ENCODE measurements around the gene TFPI. TPM values are rescaled to one million over a fixed set of nuclear protein-coding genes. Genes with fewer than 3 reads are reported as not detected.
A peak's percentile ranks its signal among the peaks of the same experiment; 100 is the strongest.

The TFPI gene
- total and polyA plus RNA-seq, 4 donors, result 72.9 to 131 (median 96.8) TPM

DNA sequence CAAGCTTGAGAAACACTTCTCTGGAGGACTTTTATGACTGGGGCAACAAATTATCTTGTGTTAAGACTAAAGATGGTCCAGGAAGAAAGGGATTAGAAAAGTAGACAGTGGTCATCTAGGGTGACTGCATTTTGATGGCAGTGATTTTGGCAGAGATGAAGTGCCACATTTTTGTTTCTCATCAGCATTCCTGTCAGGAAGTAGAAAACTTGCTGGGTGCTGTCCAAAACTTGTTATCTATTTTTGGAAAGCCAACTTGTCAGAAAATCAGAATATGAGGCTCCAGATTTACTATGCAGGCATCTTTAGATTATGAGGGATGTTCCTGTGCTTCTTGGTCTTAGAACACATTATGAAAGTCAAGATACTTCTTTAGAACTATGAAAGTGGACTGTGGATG lies 77.2 kb downstream of the TFPI start:
- no peaks in the 10 kb centered on the region for H3K9me3 ChIP-seq (ENCODE audit: control insufficient read depth, insufficient read depth, low read length)
- no peaks in the 10 kb centered on the region for H3K4me1 ChIP-seq (ENCODE audit: control insufficient read depth, insufficient read depth, low read length)
- no peaks in the 10 kb centered on the region for H3K36me3 ChIP-seq (ENCODE audit: control insufficient read depth, insufficient read depth, low read length)
- no peaks in the 10 kb centered on the region for H3K27me3 ChIP-seq (ENCODE audit: control insufficient read depth, insufficient read depth, low read length)
- H3K27ac ChIP-seq (ENCODE audit: low read depth, low read length), result no peak overlapping the region
- DNase-seq (ENCODE audit: low read depth in 4 of 6, low spot score in 6 of 6), result peak in 1 of 6 donors; percentile 53
- no peak overlapping the region for H3K4me3 ChIP-seq (ENCODE audit: low read depth, low read length)

DNA sequence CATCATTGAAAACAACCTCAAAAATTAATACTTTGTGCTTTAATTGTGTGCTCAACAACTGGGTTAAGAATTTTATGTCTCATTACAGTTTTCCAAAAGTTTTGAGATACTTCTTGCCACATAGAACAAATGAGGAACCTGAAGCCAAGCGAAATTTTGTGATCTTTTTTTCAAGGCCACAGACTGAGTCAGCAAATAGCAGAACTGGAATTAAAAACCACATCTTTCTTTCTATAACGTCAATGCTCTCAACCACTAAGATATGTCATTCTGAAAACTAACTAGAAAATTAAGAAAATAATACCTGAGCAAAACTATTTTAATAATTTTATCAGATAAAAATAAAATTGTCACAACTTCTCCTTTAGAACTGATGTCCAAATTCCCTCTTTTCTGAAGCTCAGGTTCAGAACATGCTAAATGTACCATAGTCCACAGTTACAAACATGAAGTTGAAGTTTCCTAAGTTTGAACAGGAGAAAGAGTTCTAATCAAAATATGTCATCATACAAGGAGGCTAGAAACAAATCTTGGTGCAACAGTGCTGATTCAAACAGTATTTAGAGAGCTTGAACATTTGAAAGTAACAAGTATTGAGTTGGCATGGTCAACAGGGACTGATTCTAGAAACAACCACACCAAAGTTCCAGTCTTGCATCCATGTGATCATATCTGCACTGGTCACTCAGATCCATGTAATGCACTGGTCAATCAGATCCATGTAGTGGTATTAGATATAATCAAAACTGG lies 78.6 kb downstream of the TFPI start:
- no peak overlapping the region for H3K27ac ChIP-seq (ENCODE audit: low read depth, low read length)
- no peaks in the 10 kb centered on the region for H3K4me1 ChIP-seq (ENCODE audit: control insufficient read depth, insufficient read depth, low read length)
- no peaks in the 10 kb centered on the region for H3K36me3 ChIP-seq (ENCODE audit: control insufficient read depth, insufficient read depth, low read length)
- no peak overlapping the region for H3K4me3 ChIP-seq (ENCODE audit: low read depth, low read length)
- no peaks in the 10 kb centered on the region for H3K9me3 ChIP-seq (ENCODE audit: control insufficient read depth, insufficient read depth, low read length)
- DNase-seq (ENCODE audit: low read depth in 4 of 6, low spot score in 6 of 6), result no peak
- 71% methylated on average over 1 of the region's 2 CpGs for WGBS (ENCODE audit: insufficient coverage)
- H3K27me3 ChIP-seq (ENCODE audit: control insufficient read depth, insufficient read depth, low read length), result no peaks in the 10 kb centered on the region

DNA sequence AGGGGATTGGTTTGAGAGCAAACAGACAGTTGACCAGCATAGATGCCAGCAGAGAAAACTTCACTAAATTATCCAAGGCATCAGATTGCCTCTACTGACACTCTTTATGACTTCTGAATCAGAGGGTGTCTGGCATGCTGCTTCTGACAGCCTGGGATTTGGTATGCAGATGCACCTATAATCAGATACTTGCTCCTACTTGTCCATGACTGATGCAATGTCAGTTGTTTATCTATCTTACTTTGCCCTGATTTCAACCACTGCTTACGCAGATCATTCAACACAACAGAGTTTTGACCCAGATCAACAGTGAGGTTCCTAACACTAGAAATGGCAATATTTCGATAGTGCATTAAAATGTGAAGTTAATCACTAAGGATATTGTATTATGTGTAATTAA lies 83.5 kb downstream of the TFPI start:
- WGBS (ENCODE audit: insufficient coverage), result no CpG with 5 or more reads among the region's 2 CpGs
- Histone ChIP-seq H3K4me3 (ENCODE audit: low read depth, low read length) (no peak overlapping the region), H3K4me1 (ENCODE audit: control insufficient read depth, insufficient read depth, low read length) (no peaks in the 10 kb centered on the region), H3K27ac (ENCODE audit: low read depth, low read length) (no peak overlapping the region), H3K27me3 (ENCODE audit: control insufficient read depth, insufficient read depth, low read length) (no peaks in the 10 kb centered on the region), H3K9me3 (ENCODE audit: control insufficient read depth, insufficient read depth, low read length) (no peaks in the 10 kb centered on the region), H3K36me3 (ENCODE audit: control insufficient read depth, insufficient read depth, low read length) (no peaks in the 10 kb centered on the region)
- no peak for DNase-seq (ENCODE audit: low read depth in 4 of 6, low spot score in 6 of 6)

DNA sequence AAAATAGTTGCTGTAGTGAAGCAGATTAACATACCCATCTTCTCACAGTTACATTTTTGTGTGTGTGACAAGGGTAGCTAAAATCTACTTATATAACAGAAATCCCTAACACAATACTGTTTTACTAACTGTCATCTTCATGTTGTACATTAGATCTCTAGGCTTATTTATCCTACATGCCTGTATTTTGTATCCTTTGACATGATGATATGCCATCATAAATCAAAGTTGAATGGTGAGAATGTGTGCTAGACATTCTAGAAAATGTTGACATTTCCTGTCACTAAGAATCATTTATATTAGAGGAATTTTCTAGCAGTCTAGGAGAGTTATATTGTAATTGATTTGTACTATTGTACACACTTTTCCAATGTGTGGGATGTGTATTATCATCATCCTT lies 84.7 kb downstream of the TFPI start:
- H3K4me1 ChIP-seq (ENCODE audit: control insufficient read depth, insufficient read depth, low read length), result no peaks in the 10 kb centered on the region
- H3K27ac ChIP-seq (ENCODE audit: low read depth, low read length), result no peak overlapping the region
- no peaks in the 10 kb centered on the region for H3K9me3 ChIP-seq (ENCODE audit: control insufficient read depth, insufficient read depth, low read length)
- no peaks in the 10 kb centered on the region for H3K36me3 ChIP-seq (ENCODE audit: control insufficient read depth, insufficient read depth, low read length)
- no peak for DNase-seq (ENCODE audit: low read depth in 4 of 6, low spot score in 6 of 6)
- no peaks in the 10 kb centered on the region for H3K27me3 ChIP-seq (ENCODE audit: control insufficient read depth, insufficient read depth, low read length)
- no peak overlapping the region for H3K4me3 ChIP-seq (ENCODE audit: low read depth, low read length)

DNA sequence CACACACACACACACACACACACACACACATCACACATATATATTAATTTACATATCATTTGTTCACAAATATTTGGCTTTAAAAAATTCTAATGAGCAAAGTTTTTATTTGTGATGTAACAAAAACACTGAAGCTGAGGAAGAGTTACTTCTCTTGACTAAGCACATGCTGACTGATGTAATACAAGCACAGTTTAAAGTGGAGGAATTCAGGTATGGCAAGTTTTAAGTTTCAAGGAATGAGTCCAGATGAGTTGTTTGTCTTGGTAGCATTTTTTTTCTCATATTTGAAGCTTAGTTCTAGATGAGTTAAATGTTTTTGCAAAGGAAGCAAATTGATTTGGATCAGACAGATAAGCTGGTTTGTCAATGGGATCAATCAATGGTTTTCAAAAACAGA lies 86.0 kb downstream of the TFPI start:
- Histone ChIP-seq H3K9me3 (ENCODE audit: control insufficient read depth, insufficient read depth, low read length) (no peaks in the 10 kb centered on the region), H3K4me1 (ENCODE audit: control insufficient read depth, insufficient read depth, low read length) (no peaks in the 10 kb centered on the region), H3K36me3 (ENCODE audit: control insufficient read depth, insufficient read depth, low read length) (no peaks in the 10 kb centered on the region), H3K27ac (ENCODE audit: low read depth, low read length) (no peak overlapping the region), H3K27me3 (ENCODE audit: control insufficient read depth, insufficient read depth, low read length) (no peaks in the 10 kb centered on the region), H3K4me3 (ENCODE audit: low read depth, low read length) (no peak overlapping the region)
- no peak for DNase-seq (ENCODE audit: low read depth in 4 of 6, low spot score in 6 of 6)

DNA sequence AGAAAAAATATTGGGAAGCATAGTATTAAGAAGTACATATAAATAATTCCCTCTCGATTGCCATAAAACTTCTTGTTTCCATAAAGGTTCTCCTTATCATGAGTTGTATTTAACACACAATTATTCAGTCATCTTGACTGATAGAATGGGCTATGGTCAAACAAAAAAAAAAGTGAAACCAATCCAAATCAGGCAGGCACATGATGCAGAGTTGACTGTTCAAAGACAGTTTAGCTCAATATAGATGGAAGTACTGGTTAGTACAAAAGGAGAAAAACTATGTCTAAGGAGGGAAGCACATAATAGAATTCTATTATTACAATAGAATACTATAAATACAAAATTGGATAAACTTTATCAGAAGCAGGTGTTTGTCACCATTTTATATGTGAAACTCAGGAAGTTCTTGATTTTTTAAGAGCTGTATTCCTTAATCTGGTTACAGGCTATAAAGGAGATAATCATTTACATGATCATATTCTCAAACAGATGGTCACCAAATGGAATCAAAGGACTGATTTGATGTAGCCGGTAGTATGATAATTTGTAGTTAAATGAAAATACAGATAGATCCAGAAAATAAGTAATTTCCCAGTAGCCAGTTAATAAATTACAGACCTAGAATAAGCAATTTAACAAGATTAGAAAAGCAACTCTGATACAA lies 88.0 kb downstream of the TFPI start:
- Histone ChIP-seq H3K4me3 (ENCODE audit: low read depth, low read length) (no peak overlapping the region), H3K27me3 (ENCODE audit: control insufficient read depth, insufficient read depth, low read length) (no peaks in the 10 kb centered on the region), H3K27ac (ENCODE audit: low read depth, low read length) (no peak overlapping the region), H3K9me3 (ENCODE audit: control insufficient read depth, insufficient read depth, low read length) (no peaks in the 10 kb centered on the region), H3K36me3 (ENCODE audit: control insufficient read depth, insufficient read depth, low read length) (no peaks in the 10 kb centered on the region), H3K4me1 (ENCODE audit: control insufficient read depth, insufficient read depth, low read length) (no peaks in the 10 kb centered on the region)
- no peak for DNase-seq (ENCODE audit: low read depth in 4 of 6, low spot score in 6 of 6)
- WGBS (ENCODE audit: insufficient coverage), result no CpG with 5 or more reads among the region's 2 CpGs

DNA sequence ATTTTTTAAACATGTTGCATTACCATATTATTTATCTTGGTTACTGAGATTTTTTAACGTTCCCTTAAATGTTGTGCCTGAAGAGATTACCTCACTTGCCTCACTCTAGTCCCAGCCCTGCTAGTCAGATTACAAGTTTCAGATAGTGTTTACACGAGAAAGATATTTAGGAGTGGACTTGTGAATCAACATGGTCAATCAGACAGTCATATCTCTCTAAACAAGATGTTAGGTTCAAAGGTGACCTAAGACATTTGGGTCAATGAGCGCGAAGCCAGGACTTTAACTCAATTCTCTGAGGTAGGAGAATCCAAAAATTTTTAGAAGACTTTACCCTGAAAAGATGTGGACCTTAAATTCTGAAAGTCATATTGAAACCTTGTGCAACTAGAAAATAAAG lies 91.4 kb downstream of the TFPI start:
- Histone ChIP-seq H3K9me3 (ENCODE audit: control insufficient read depth, insufficient read depth, low read length) (no peaks in the 10 kb centered on the region), H3K4me3 (ENCODE audit: low read depth, low read length) (no peak overlapping the region), H3K27ac (ENCODE audit: low read depth, low read length) (no peak overlapping the region), H3K27me3 (ENCODE audit: control insufficient read depth, insufficient read depth, low read length) (no peaks in the 10 kb centered on the region), H3K4me1 (ENCODE audit: control insufficient read depth, insufficient read depth, low read length) (no peaks in the 10 kb centered on the region), H3K36me3 (ENCODE audit: control insufficient read depth, insufficient read depth, low read length) (no peaks in the 10 kb centered on the region)
- DNase-seq (ENCODE audit: low read depth in 4 of 6, low spot score in 6 of 6), result no peak
- WGBS (ENCODE audit: insufficient coverage), result 50% methylated on average over 2 of the region's 4 CpGs

DNA sequence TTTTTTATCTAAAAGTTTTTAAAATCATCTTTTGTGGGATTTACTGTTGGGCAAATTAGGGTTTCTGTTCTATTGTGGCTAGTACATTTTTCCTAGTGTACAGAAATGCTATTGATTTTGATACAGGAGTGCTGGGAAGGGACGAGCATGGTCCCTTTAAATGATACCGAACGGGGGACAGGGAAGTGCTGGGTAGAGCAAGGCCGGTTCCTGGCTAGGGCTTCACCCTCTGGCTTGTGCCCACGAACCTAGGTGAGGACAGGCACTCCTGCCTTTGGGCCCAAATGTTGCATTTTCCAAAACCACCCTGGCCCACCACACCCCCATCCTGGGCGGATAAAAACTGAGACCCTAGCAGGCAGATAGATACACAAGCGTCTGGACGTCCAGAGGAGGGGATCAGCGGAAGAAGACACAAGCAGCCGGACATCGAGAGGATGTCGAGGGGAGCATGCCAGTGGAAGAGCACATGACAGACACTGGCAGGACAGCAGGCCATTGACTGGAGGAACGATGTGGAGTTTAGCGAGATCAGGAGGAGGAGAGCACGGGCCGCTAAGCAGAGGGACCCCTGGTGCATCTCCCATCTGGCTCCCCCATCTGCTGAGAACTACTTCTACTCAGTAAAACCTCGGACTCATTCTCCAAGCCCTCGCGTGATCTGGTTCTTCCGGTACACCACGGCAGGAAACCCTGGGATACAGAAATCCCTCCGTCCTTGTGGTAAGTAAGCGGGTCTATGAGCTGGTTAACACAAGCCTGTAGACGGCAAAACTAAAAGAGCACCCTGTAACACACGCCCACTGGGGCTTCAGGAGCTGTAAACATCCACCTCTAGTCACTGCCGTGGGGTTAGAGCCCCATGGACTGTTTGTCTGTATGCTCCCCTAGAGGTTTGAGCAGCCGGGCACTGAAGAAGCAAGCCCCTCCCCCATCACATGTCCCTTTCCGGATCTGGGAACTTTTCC lies 92.7 kb downstream of the TFPI start:
- peak in 1 of 6 donors; percentile 50 for DNase-seq (ENCODE audit: low read depth in 4 of 6, low spot score in 6 of 6)
- no peak overlapping the region for H3K4me3 ChIP-seq (ENCODE audit: low read depth, low read length)
- H3K9me3 ChIP-seq (ENCODE audit: control insufficient read depth, insufficient read depth, low read length), result no peaks in the 10 kb centered on the region
- H3K4me1 ChIP-seq (ENCODE audit: control insufficient read depth, insufficient read depth, low read length), result no peaks in the 10 kb centered on the region
- WGBS (ENCODE audit: insufficient coverage), result 85% methylated on average over 25 of the region's 28 CpGs
- no peak overlapping the region for H3K27ac ChIP-seq (ENCODE audit: low read depth, low read length)
- H3K36me3 ChIP-seq (ENCODE audit: control insufficient read depth, insufficient read depth, low read length), result no peaks in the 10 kb centered on the region
- no peaks in the 10 kb centered on the region for H3K27me3 ChIP-seq (ENCODE audit: control insufficient read depth, insufficient read depth, low read length)

DNA sequence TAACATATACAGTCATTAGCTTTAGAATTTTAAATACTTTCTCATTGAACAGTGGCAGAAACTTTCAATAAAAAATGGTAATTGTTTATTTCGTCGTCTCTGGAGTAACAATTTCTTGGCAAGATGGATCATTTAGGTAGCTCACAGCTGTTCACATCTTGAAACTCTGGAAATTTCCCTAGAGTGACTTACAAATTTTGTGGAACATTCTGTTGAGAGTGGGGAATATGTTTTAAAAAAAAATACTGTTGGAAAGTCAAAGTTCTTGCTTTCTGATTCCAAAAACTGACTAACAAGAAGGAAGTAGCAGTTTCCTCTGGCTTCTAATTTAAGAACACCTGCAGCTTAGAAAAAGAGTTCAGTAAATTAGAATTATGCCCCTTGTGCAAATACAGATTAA lies 95.0 kb downstream of the TFPI start:
- Histone ChIP-seq H3K9me3 (ENCODE audit: control insufficient read depth, insufficient read depth, low read length) (no peaks in the 10 kb centered on the region), H3K27ac (ENCODE audit: low read depth, low read length) (no peak overlapping the region), H3K36me3 (ENCODE audit: control insufficient read depth, insufficient read depth, low read length) (no peaks in the 10 kb centered on the region), H3K4me3 (ENCODE audit: low read depth, low read length) (no peak overlapping the region), H3K4me1 (ENCODE audit: control insufficient read depth, insufficient read depth, low read length) (no peaks in the 10 kb centered on the region), H3K27me3 (ENCODE audit: control insufficient read depth, insufficient read depth, low read length) (no peaks in the 10 kb centered on the region)
- 72% methylated on average over 2 of the region's 2 CpGs for WGBS (ENCODE audit: insufficient coverage)
- DNase-seq (ENCODE audit: low read depth in 4 of 6, low spot score in 6 of 6), result peak in 1 of 6 donors; percentile 44
